Suprapubic skin (tissue), 4 donors: ENCODE measurements around the gene TAP1. TPM values are rescaled to one million over a fixed set of nuclear protein-coding genes. Genes with fewer than 3 reads are reported as not detected.

Source experiments
- DNase-seq, 2 donors: peaks; one replicate each; pipeline ENCODE4 v3.0.0-alpha.2; 2019; ENCODE audit warnings: low spot score in 2 of 2
- H3K27ac ChIP-seq: fragments of 200-600 bp; sonication (generic); one replicate; pipeline ENCODE4 v1.5.1; 2019
- H3K27me3 ChIP-seq: fragments of 200-600 bp; sonication (generic); one replicate; pipeline ENCODE4 v1.5.1; 2019
- H3K36me3 ChIP-seq: fragments of 200-600 bp; sonication (generic); one replicate; pipeline ENCODE4 v1.5.1; 2019
- H3K4me1 ChIP-seq: fragments of 200-600 bp; sonication (generic); one replicate; pipeline ENCODE4 v1.5.1; 2019
- H3K4me3 ChIP-seq: fragments of 200-600 bp; sonication (generic); one replicate; pipeline ENCODE4 v1.5.1; 2019; ENCODE audit warnings: mild to moderate bottlenecking
- H3K9me3 ChIP-seq: fragments of 200-600 bp; sonication (generic); one replicate; pipeline ENCODE4 v1.5.1; 2019
- CTCF ChIP-seq, 2 donors: fragments of 200-600 bp in 1 of 2; fragments of 450-650 bp in 1 of 2; sonication (generic) in 1 of 2; IDR thresholded peaks; one replicate each; pipeline ENCODE4 v1.5.1; 2016 to 2019; ENCODE audit warnings: antibody characterized with exemption in 2 of 2, mild to moderate bottlenecking in 1 of 2, moderate library complexity in 1 of 2
- EP300 ChIP-seq: sonication (generic); formaldehyde crosslinking; IDR thresholded peaks from one replicate; pipeline ENCODE4 v1.6.1; 2017; ENCODE audit warnings: antibody characterized with exemption
- POLR2A ChIP-seq, 2 donors: fragments of 450-650 bp; IDR thresholded peaks; one replicate each; pipeline ENCODE4 v1.6.1; 2017; ENCODE audit warnings: antibody characterized with exemption in 2 of 2, mild to moderate bottlenecking in 2 of 2, moderate library complexity in 2 of 2
- POLR2AphosphoS5 ChIP-seq, 3 donors: sonication (generic); formaldehyde crosslinking; IDR thresholded peaks; one replicate each; pipeline ENCODE4 v1.6.1; 2017; ENCODE audit warnings: antibody characterized with exemption in 3 of 3
- whole genome bisulfite sequencing: methylation state at CpG from one replicate; pipeline ENCODE4 v1.1.5; 2018; 5-methylcytosine and 5-hydroxymethylcytosine counted together
- total RNA-seq, 4 donors: library from RNA; depleted of rRNA; stranded (reverse); fragments of >200 nt; gene quantifications; one replicate each; pipeline ENCODE4 v1.1.0, GENCODE V29; 2016

The TAP1 gene
- total RNA-seq, 4 donors from 2014 or later, result 90.7 to 126 (median 101) TPM

- H3K36me3 ChIP-seq, result no peaks in the 10 kb centered on the region
- no peaks in the 10 kb centered on the region for H3K9me3 ChIP-seq
- TF ChIP-seq EP300 (no peak), POLR2AphosphoS5 (IDR thresholded peaks at IDR 0.05) (no peak), POLR2A (IDR thresholded peaks at IDR 0.05) (no peak), CTCF (IDR thresholded peaks at IDR 0.05) (no peak)
- H3K27me3 ChIP-seq, result no peaks in the 10 kb centered on the region
- WGBS, result 31% methylated on average over 1 of the region's 1 CpG
- H3K27ac ChIP-seq, result no peak overlapping the region
- no peak overlapping the region for H3K4me3 ChIP-seq
- DNase-seq, result no peak
- H3K4me1 ChIP-seq, result peaks cover 4% of the 10 kb centered on the region
Measured at GRCh38 chr6:32889533-32889932, 36.0 kb upstream of the TAP1 start.

- Histone ChIP-seq H3K36me3 (no peaks in the 10 kb centered on the region), H3K27me3 (no peaks in the 10 kb centered on the region), H3K27ac (no peak overlapping the region), H3K9me3 (no peaks in the 10 kb centered on the region), H3K4me3 (no peak overlapping the region), H3K4me1 (peaks cover under 1% of the 10 kb centered on the region)
- DNase-seq, result no peak
- 74% methylated on average over 2 of the region's 2 CpGs for WGBS
- TF ChIP-seq EP300, result no peak
- TF ChIP-seq POLR2A (IDR thresholded peaks at IDR 0.05), result no peak
- no peak for TF ChIP-seq POLR2AphosphoS5 (IDR thresholded peaks at IDR 0.05)
Measured at GRCh38 chr6:32888576-32888975, 35.1 kb upstream of the TAP1 start.

GRCh38 chr6:32887616-32888015 lies 34.1 kb upstream of the TAP1 start:
- Histone ChIP-seq H3K27ac (no peak overlapping the region), H3K27me3 (no peaks in the 10 kb centered on the region)

GRCh38 chr6:32886681-32887383 lies 33.3 kb upstream of the TAP1 start:
- H3K4me1 ChIP-seq, result no peaks in the 10 kb centered on the region
- DNase-seq, result no peak
- H3K27me3 ChIP-seq, result no peaks in the 10 kb centered on the region
- H3K27ac ChIP-seq, result no peak overlapping the region
- H3K4me3 ChIP-seq, result no peak overlapping the region
- TF ChIP-seq CTCF (IDR thresholded peaks at IDR 0.05) (no peak), EP300 (no peak)
- H3K36me3 ChIP-seq, result no peaks in the 10 kb centered on the region
- 43% methylated on average over 3 of the region's 3 CpGs for WGBS
- no peaks in the 10 kb centered on the region for H3K9me3 ChIP-seq

More at GRCh38 chr6:32887616-32888015, 34.1 kb upstream of the TAP1 start:
- no peak for DNase-seq
- Histone ChIP-seq H3K4me1 (no peaks in the 10 kb centered on the region), H3K36me3 (no peaks in the 10 kb centered on the region), H3K9me3 (no peaks in the 10 kb centered on the region), H3K4me3 (no peak overlapping the region)
- WGBS, result 80% methylated on average over 5 of the region's 5 CpGs
- TF ChIP-seq EP300 (no peak), POLR2A (IDR thresholded peaks at IDR 0.05) (no peak), POLR2AphosphoS5 (IDR thresholded peaks at IDR 0.05) (no peak), CTCF (IDR thresholded peaks at IDR 0.05) (no peak)

GRCh38 chr6:32885698-32886286 lies 32.3 kb upstream of the TAP1 start:
- TF ChIP-seq POLR2A (IDR thresholded peaks at IDR 0.05), result no peak
- no peak for TF ChIP-seq EP300
- peak; percentile 44 to 63 for TF ChIP-seq CTCF (IDR thresholded peaks at IDR 0.05)
- WGBS, result 49% methylated on average over 4 of the region's 4 CpGs

More at GRCh38 chr6:32885698-32886286, 32.3 kb upstream of the TAP1 start:
- no peak for DNase-seq
- Histone ChIP-seq H3K36me3 (no peaks in the 10 kb centered on the region), H3K27me3 (no peaks in the 10 kb centered on the region), H3K9me3 (no peaks in the 10 kb centered on the region), H3K4me3 (no peak overlapping the region), H3K4me1 (no peaks in the 10 kb centered on the region), H3K27ac (no peak overlapping the region)
